ENCODE results near the gene ZNF565. TPM values are rescaled to one million over a fixed set of nuclear protein-coding genes. Genes with fewer than 3 reads are reported as not detected.

The ZNF565 gene
- polyA plus RNA-seq, 1 experiment = 3.4 TPM

- Histone ChIP-seq H3K27me3 (ENCODE audit: control insufficient read depth, insufficient read depth, low read length) (no peaks in the 10 kb centered on the region), H3K4me3 (ENCODE audit: low read depth, low read length) (no peak overlapping the region), H3K27ac (ENCODE audit: low read depth, low read length) (no peak overlapping the region), H3K9me3 (ENCODE audit: control insufficient read depth, insufficient read depth, low read length) (no peaks in the 10 kb centered on the region)
- ChIA-PET CTCF (no interaction called here), POLR2A (interaction anchor here (0.6 kb wide), 1 partner anchor 20 kb away, joined by 4 read pairs; no protein-coding TSS in a partner anchor)
- no peak for DNase-seq (ENCODE audit: low read depth, low spot score)
- TF ChIP-seq CTCF (IDR thresholded peaks at IDR 0.05; ENCODE audit: low read depth, low read length) = no peak
Observed at GRCh38 chr19:36144624-36145023, 69.8 kb downstream of the ZNF565 start.

GRCh38 chr19:36142496-36142895, 72.0 kb downstream of the ZNF565 start:
- no peaks in the 10 kb centered on the region for H3K27me3 ChIP-seq (ENCODE audit: control insufficient read depth, insufficient read depth, low read length)
- no peak overlapping the region for H3K4me3 ChIP-seq (ENCODE audit: low read depth, low read length)
- ChIA-PET CTCF (interaction anchor here (1.1 kb wide), 1 partner anchor 28 kb away, joined by 4 read pairs; no protein-coding TSS in a partner anchor), POLR2A (interaction anchor here (0.6 kb wide), 1 partner anchor 30 kb away, joined by 11 read pairs; no protein-coding TSS in a partner anchor)
- H3K27ac ChIP-seq (ENCODE audit: low read depth, low read length) = no peak overlapping the region
- DNase-seq (ENCODE audit: low read depth, low spot score) = no peak
- TF ChIP-seq CTCF (IDR thresholded peaks at IDR 0.05; ENCODE audit: low read depth, low read length) = no peak
- no peaks in the 10 kb centered on the region for H3K9me3 ChIP-seq (ENCODE audit: control insufficient read depth, insufficient read depth, low read length)

GRCh38 chr19:36142046-36142445, 72.4 kb downstream of the ZNF565 start:
- no peaks in the 10 kb centered on the region for H3K27me3 ChIP-seq (ENCODE audit: control insufficient read depth, insufficient read depth, low read length)
- no peak overlapping the region for H3K27ac ChIP-seq (ENCODE audit: low read depth, low read length)
- POLR2A ChIA-PET = interaction anchor here (0.6 kb wide), 1 partner anchor 31 kb away, joined by 11 read pairs; no protein-coding TSS in a partner anchor
- TF ChIP-seq CTCF (IDR thresholded peaks at IDR 0.05; ENCODE audit: low read depth, low read length) = no peak
- no peak overlapping the region for H3K4me3 ChIP-seq (ENCODE audit: low read depth, low read length)
- CTCF ChIA-PET = no interaction called here
- H3K9me3 ChIP-seq (ENCODE audit: control insufficient read depth, insufficient read depth, low read length) = no peaks in the 10 kb centered on the region
- no peak for DNase-seq (ENCODE audit: low read depth, low spot score)

GRCh38 chr19:36141039-36141927, 73.2 kb downstream of the ZNF565 start:
- POLR2A ChIA-PET = interaction anchor here (2.0 kb wide), 1 partner anchor 13 kb away, joined by 21 read pairs; no protein-coding TSS in a partner anchor
- CTCF ChIA-PET = interaction anchor here (0.6 kb wide), 1 partner anchor 257 kb away, joined by 4 read pairs; no protein-coding TSS in a partner anchor
- peak overlapping the region; percentile 96 for H3K27ac ChIP-seq (ENCODE audit: low read depth, low read length)

More at GRCh38 chr19:36141039-36141927, 73.2 kb downstream of the ZNF565 start:
- DNase-seq (ENCODE audit: low read depth, low spot score) = peak; percentile 32
- Histone ChIP-seq H3K27me3 (ENCODE audit: control insufficient read depth, insufficient read depth, low read length) (no peaks in the 10 kb centered on the region), H3K9me3 (ENCODE audit: control insufficient read depth, insufficient read depth, low read length) (no peaks in the 10 kb centered on the region), H3K4me3 (ENCODE audit: low read depth, low read length) (peak overlapping the region; percentile 90)
- no peak for TF ChIP-seq CTCF (IDR thresholded peaks at IDR 0.05; ENCODE audit: low read depth, low read length)

Data from AG04450 (cell line).